Posterior cingulate gyrus (tissue), 11 donors: ENCODE measurements around the gene TMEM114.

Experiments
- DNase-seq, 10 donors: peaks; one replicate each; pipeline versions ENCODE4 v3.0.0 to v3.0.0-alpha.2; 2020 to 2021; ENCODE audit warnings: mixed read lengths in 3 of 10
- intact Hi-C: fragments of 100-400 bp; cut with DNase I; formaldehyde crosslinking; loops from one replicate; pipeline ENCODE4 v1.15.1; 2023

Gene TMEM114

DNA sequence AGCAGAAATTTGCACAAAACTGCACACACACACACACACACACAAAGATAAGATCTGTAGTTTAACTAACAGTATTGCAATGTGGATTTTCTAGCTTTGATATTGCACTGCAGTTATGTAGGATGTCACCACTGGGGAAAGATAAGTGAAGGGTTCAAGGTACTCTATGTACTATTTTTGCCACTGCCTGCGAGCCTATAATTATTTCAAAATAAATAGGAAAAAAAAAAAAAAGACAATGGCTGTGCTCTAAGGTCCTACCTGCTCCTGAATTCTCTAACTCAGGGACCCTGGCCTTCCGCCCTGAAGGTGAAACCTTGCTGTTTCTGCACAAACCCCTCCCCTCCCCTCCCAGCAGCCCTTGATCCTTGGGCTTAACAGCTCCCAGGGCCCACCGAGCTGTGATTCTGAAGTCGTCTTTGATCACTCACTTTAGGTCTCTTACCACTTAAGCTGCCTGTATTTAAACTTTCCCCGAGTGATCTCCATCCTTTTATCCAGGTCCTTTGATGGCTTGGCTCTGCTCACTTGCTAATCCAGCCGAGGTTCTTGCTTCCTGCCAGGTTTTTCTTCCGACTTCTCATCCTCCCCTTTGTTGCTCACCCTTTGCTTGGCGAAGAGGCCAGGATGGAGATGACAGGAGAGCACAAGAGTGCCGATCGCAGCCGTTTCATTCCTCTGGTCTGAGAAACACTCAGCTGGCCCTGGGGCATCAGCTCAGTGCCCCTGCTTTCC is 37.7 kb downstream of the TMEM114 start:
- DNase-seq: no peak
- intact Hi-C loops: no loop called here

DNA sequence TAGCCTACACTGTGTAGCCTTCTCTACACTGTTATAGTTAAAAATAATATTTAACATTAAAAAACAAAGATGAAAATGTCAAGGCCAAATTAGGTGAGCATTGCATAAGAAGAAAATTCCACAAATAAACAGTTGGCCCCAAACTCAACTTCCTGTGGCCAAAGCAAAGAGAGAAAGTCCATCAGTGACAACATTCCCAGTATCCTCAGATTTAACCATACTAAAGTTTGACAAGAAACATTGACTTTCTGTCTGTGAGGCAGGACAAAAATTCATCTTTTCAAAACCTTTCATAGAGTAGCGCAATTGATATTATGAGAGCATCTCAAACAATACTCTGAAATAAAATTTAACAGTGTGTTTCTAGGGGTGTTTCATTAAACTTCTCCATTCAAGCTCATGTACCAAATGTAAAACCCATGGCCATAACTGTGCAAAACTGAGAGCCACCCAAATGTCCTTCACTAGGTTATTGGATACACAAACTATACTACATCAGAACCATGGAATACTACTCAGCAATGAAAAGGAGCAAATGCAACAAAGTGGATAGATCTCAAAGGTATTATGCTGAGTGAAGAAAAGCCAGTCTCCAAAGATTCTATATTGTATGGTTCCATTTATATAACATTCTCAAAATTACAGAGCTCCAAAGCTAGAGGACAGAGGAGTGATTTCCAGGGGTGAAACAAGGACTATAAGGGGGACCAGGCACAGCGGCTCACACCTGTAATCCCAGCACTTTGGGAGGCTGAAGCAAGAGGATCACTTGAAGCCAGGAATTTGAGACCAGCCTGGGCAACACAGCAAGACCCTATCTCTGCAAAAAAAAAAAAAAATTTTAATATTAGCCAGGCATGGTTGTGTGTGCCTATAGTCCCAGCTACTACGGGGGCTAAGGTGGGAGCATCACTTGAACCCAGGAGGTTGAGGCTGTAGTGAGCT is 38.7 kb downstream of the TMEM114 start:
- no peak for DNase-seq
- intact Hi-C loops: no loop called here

- intact Hi-C loops: no loop called here
- DNase-seq: no peak
Measured at GRCh38 chr16:8550728-8551387, 39.5 kb downstream of the TMEM114 start.

DNA sequence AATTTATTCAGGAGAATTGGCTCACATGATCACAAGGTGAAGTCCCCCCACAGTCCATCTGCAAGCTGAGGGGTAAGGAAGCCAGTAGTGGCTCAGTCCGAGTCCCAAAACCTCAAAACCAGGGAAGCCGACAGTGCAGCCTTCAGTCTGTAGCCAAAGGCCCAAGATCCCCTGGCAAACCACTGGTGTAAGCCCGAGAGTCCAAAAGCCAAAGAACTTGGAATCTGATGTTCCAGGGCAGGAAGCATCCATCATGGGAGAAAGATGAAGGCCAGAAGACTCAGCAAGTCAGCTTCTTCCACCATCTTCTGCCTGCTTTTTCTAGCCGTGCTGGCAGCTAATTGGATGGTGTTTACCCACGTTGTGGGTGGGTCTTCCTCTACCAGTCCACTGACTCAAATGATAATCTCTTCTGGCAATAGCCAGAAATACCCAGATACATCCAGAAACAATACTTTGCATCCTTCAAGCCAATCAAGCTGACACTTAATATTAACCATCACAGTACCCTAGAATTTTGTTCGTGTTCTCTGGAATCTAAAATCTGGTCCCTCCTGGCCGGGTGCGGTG is 40.4 kb downstream of the TMEM114 start:
- intact Hi-C loops: no loop called here
- DNase-seq: no peak

DNA sequence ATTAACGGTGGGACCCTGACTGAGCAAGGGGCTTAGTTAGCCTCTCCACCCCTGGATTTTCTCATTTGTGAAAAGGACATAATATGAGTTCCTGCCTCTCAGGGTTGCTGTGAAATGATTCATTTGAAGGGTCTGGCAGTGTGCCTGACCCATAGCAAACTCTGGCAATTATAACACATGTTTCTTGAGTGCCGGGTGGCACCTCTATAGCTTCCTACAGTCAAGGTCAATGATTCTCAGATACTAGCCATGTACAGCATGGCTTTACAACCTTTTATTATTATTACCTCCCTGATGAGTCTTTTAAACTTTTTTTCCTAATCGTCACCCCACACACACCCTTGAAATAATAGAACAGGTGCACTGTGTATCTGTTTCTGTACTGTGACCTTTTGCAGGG is 42.1 kb downstream of the TMEM114 start:
- intact Hi-C loops: no loop called here
- no peak for DNase-seq

GRCh38 chr16:8547762-8548161 is 42.5 kb downstream of the TMEM114 start:
- DNase-seq: no peak
- intact Hi-C loops: no loop called here

DNA sequence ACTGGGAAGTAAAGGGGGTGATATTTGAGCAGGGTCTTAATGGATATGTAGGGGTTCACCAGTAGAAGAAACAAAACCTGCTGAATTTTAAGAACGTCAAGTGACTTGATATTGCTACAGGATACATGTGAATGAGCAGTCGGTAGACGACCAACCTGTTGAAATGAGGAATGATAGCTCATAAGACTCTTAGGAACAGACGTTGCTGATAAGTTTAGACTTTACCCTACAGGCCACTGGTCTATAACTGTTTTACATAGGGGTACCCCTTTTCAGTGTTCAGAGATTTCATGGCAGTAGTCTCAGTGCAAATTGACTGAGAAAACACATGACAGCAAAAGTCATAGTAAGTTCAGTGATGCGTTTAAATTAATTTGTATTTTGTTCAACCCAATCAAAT is 45.9 kb downstream of the TMEM114 start:
- no peak for DNase-seq
- intact Hi-C loops: no loop called here

DNA sequence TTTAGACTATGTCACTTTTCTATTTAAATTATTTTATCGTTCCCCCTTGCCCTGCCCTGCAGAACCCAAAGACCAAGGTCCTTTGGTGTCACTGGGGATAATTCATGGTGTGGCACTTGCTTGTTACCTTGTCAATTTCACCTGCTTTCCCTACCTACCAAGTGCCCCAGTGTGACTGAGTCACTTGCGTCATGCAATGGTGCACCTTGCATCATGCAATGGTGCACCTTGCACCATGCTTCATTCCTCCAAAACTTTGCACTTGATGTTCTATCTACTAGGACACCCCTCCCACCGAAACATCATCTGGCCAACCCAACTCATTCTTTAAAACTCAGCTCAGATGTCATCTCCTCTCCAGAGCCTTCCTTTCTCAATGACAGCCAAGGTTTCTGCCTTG is 47.1 kb downstream of the TMEM114 start:
- DNase-seq: no peak
- intact Hi-C loops: no loop called here

- intact Hi-C loops: no loop called here
- no peak for DNase-seq
Measured at GRCh38 chr16:8542393-8542792, 47.9 kb downstream of the TMEM114 start.

DNA sequence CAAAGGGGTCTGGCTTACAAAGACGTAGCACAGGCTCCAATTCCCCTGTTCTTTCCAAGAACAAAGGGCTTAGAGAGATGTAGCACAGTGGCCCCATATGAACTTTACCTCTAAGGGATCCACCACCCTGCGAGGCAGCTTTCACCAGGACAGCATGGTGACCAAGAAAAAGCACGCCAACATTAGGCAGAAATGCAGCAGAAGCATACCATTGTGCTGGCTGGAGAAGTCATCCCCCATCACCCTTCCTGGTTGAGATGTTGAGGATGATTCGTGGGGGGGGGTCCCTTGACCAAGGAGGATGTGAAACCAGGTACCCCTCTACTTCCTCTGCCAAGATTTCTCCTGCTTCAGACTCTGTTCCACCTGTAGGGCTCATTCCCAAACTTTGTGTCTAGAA is 48.4 kb downstream of the TMEM114 start:
- intact Hi-C loops: no loop called here
- no peak for DNase-seq

DNA sequence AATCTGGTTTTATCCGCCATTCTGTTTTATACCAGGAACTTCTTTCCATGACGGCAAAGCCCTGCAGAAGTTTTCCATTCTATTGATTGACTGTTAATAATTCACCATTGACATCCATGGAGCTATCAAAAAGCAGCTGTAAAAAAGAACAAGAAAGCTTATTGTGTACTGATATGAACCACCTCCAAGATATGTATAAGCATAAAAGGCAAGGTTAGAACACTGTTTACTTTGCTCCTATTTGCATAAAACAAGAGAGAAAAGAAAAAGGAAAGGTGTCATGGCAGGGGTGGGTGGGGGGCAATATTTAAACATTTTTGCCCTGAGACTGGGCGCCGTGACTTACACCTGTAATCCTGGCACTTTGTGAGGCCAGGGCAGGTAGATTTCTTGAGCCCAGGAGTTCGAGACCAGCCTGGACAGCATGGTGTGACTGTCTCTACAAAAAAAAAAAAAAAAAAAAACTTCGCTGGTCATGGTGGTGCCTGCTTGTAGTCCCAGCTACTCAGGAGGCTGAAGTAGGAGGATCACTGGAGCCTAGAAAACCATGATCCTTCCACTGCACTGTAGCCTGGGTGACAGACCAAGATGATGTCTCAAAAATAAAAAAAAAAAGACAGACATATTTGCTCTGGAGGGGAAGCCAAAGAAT is 52.5 kb downstream of the TMEM114 start:
- intact Hi-C loops: no loop called here
- no peak for DNase-seq

- DNase-seq: no peak
- intact Hi-C loops: no loop called here
Measured at GRCh38 chr16:8533509-8533908, 56.8 kb downstream of the TMEM114 start.

- DNase-seq: no peak
- intact Hi-C loops: no loop called here
Measured at GRCh38 chr16:8530752-8531384, 59.4 kb downstream of the TMEM114 start.

GRCh38 chr16:8528471-8528870 is 61.8 kb downstream of the TMEM114 start:
- intact Hi-C loops: no loop called here

GRCh38 chr16:8523932-8524331 is 66.4 kb downstream of the TMEM114 start:
- DNase-seq: no peak
- intact Hi-C loops: no loop called here

More at GRCh38 chr16:8528471-8528870, 61.8 kb downstream of the TMEM114 start:
- DNase-seq: no peak

DNA sequence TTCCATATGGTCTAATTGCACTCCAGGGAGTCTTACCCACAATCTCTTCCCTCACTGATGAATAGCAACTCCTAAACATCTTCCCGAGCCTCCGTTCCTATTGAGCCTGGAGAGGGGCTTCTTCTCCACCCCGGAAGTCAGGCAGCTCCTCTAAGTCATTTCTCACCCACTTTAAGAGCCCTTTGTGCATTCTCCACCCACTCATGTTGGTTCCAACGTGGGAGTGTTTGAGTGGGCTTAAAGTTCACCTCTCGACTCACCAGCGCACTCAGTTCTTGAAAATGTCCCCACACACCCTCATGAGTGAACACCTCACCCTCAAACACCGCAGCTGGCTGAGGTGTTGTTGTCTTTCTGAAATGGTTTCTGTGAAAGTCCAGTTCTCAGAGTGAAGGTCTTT is 67.6 kb downstream of the TMEM114 start:
- intact Hi-C loops: no loop called here

DNA sequence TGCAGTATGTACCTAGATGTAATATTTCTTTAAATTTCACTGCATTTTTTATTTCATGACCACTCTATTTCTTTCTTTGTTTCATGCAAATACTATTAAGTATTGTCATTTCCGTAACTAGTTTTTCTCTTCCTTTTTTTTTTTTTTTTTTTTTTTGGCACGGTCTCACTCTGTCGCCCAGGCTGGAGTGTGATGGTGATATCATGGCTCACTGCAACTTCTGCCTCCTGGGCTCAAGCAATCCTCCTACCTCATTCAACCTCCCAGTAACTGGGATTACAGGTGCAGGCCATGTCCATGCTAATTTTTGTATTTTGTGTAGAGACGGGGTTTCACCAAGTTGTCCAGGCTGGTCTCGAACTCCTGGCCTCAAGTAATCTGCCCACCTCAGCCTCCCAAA is 70.7 kb downstream of the TMEM114 start:
- no peak for DNase-seq
- intact Hi-C loops: no loop called here

More for the DNA sequence above, 67.6 kb downstream of the TMEM114 start:
- no peak for DNase-seq
